HG03565 (cell line): ENCODE measurements around the gene DAD1.
A peak's percentile ranks its signal among the peaks of the same experiment; 100 is the strongest.
"Not testable (repeated sequence)": the region's sequence is repeated elsewhere in the genome, so short reads cannot be mapped to it uniquely, and the experiment has no call there.

Experiments used
- ATAC-seq: cut with Tn5 transposase; IDR thresholded peaks from one replicate; pipeline ENCODE4 v1.9.1; 2021; ENCODE audit warnings: mild to moderate bottlenecking, moderate library complexity; ENCODE audit not compliant: unreplicated experiment

DAD1 gene

DNA sequence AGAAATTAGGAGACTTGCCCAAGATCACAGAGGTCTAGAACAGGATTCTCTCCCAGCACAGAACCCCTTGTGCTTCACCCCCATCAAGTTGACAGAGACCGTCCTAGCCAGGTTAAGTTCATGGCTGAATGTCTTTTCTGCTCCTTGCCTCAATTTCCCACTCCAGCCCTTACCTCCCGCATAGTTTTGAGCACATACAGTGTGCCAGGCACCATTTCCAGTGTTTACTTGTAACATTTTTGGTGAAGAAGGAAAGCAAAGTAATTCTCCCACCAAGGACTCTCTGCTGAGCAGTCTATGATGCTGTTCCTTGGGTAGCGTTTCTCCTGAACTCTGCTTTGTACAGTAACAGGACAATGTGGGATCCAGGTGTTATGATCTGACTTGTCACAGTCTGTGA is 10.3 kb upstream of the DAD1 start:
- no peak for ATAC-seq

DNA sequence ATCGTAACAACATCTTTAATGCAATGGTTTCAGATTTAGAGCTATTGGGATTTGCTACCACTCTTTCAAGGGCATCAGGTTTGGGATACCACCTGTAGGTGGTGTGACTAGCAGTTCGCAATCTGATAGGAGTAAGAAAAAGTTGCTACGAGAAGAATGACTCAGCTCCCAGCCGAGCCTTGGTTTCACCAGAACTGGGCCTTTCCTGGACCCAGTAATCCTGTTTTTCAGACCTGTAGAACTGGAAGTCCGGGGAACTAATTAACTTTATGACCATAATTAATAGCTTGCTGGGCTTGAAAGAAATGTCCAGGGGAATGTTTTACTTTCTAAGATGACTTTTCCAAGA is 9.8 kb upstream of the DAD1 start:
- peak; percentile 41 for ATAC-seq

DNA sequence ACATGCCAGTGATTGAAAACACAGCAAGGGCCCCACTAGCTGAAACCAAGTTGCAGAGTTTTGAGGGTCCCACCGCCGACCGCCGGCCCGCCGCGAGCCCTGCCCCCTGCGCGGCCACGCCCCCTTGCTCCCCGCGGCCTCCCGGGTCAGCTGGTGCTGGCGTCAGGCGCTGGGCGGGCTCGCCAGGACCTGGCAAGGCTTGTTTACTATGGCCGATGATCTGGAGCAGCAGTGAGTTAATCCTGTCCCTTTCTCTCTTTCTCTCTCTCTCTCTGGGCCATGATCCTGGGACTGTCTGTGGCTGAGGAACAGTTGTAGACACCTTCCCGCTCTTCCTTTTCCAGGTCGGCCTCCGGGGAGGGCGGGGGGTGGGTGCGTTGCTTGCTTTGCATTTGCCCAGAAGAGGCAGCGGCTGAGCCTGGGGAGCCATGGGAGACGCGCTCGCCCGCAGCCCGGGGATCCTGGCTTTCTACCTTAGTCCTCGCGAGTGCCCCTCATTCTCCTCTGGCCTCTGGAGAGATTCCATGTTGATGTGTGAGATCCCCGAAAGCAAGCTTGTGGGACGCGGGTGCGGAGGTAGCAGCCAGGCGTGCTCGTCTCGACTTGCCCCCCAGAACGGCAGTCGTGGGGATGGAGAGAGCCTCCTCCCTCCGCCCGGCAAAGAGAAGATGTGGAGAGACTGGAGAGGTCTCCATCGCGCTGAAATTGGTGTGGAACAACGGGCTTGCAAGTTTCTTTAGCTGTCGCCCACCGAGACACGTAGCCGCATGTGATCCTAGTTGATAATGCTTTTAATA is 9.3 kb upstream of the DAD1 start, which contains the start of gene ABHD4:
TSS of gene ABHD4 (plus strand) at position 202 of the 797 bp plus-strand sequence. CDS start at position 209, 7 bp downstream.
- peak; percentile 50 for ATAC-seq

DNA sequence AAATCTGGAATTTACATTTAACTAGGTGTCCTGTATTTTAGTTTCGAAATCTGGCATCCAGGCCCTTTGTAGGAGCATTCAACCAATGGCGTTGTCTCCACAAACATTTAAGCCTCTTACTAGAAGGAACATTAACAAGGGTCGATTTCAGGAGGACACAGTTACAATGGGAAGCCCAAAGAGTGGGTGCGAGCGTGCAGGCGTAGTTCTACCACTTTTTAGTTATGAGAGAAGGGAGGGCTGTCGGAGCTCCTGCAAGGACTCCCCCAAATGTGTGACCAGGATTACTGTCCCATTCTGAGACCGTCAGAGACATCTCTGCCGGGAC is 8.7 kb upstream of the DAD1 start:
- ATAC-seq, result peak; percentile 21

DNA sequence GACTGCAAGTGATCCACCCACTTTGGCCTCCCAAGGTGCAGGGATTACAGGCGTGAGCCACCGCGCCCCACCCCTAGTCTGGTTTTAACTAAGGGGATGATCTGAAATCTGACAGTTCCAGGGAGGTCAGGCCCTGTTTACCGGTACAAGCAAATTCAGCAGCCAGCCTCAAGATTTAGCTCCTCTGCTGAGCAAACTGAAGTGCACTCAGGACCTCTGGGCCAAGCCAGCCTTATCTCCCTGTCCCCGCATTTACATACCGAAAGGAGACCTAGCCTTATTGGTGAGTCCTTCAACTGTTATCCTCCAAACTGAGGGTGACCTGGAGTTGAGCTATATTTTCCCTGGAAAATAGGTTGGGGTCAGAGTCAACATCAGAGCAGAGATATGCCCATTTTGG is 8.2 kb upstream of the DAD1 start:
- no peak for ATAC-seq

DNA sequence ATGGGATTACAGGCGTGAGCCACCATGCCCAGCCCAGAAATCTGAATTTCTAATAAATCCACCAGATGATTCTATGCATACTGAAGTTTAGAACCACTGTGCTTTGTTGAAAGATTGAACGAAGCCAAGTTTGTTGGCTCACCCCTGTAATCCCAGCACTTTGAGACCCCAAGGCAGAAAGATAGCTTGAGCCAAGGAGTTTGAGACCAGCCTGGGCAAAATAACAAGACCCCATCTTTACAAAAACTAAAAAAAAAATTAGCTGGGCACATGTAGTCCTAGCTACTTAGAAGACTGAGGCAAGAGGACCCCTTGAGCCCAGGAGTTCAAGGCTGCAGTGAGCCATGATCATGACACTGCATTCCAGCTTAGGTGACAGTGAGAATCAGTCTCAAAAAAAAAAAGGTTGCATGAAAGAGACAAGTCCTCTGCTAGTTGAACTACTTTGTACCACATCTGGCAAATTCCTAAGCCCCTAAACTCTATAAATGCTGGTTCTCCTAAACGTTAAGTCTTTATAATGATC is 7.4 kb upstream of the DAD1 start:
- no peak for ATAC-seq

DNA sequence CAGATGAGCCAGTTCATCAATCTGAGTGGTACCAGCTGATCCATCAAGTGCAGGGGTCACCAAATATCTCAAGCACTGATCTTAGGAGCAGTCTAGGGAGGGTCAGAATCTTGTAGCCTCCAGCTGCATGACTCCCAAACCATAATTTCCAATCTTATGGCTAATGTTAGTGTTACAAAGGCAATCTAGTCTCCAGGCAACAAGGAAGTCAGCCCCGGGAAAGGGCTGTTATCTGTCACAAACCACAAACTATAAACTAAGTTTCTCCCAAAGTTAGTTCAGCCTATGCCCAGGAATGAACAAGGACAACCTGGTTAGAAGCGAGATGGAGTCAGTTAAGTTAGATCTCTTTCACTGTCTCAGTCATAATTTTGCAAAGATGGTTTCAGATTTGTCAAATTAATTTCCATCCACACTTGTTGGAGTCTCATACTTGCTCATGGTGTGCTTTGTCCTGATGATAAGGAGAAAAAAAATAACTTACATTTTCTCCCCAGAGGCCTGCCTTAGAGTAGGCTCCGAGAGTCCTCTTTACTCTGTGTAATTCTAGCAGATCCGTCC is 5.2 kb upstream of the DAD1 start:
- ATAC-seq, result no peak

DNA sequence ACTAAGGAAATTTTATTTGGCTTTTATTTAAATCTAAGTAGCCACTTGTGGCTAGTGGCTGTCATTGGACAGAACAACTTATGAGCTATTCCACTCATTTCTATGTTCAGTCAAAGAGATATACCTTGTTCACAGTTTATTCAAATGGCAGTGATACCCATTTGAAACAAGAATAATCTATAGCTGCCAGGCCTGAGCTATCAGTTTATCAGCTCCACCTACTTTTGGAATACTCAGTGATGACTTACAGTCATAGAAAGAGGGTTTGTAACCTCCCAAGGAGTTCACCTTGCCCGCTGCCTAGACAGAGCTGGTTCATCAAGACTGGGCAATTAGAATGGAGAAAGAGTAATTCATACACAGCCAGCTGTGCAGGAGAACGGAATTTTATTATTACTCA is 4.6 kb upstream of the DAD1 start:
- no peak for ATAC-seq

DNA sequence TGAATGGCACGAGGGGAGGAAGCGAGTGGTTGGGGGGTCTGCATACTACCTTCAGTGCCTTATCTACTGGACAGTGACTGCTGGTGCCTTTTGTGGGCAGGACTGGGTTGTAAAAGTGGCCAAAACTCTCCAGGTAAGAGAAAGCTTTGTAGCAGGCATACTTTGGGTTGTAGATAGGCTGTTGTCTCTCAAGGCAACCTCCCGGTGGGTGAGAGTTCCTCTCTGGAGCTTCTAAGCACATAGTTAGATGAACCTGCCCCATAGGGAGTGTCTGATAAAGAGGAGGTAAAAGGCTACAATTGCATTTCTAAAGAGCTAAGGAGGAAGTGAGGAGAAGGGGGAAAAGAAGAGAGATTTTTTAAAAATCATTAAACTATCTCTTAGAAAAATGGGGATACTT is 4.2 kb upstream of the DAD1 start:
- ATAC-seq, result no peak

DNA sequence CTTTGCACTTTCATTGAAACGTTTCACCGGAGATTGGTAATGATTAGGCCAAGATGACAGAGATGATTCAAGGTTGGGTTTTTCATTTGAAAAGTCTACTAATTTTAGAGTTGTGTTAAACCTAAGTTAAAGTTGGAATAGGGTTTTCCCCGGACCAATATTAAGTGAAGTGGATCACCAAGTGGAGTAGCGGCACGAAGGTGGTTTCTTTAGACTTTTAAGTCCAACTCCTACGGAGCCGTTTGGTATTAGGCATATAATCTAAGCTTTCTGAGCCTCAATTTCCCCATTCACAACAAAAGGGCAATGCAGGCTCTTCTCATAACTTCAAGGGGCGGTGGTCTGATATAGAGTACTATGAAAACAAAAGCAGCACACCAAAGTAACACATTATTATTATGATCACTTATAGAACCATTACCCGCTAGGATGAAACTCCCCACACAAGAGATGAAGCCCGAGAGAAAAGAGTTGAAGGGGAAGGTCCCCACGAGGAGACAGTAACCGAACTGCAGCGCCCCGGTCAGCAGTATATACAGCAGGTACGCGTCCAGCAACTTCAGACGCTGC is 413 bp downstream of the DAD1 start:
- no peak for ATAC-seq

DNA sequence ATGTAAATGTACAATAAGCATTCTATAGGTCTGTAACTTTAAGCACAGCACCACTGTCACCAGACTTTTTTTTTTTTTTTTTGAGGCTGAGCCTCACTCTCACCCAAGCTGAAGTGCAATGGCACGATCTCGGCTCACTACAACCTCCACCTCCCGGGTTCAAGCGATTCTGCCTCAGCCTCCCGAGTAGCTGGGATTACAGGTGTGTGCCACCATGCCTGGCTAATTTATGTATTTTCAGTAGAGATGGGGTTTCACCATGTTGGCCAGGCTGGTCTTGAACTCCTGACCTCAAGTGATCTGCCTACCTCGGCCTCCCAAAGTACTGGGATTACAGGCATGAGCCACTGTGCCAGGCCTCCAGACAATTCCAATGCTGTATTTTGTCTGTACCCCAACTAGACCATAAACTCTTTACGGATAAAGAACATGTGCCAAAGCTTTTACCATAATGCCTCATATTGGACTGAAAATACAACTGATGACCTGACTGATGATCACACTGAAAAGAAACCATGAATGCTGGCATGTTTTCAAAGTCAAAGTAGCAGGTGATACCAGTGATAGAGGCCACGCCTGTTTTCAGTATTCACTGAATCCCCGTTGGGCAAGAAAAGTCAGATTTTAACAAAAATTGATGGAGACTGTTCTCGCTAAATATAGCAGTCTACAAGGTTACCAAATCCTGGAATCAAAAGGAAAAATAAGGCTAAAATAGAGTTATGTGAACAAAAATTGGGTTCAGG is 1.2 kb downstream of the DAD1 start:
- not testable (repeated sequence) for ATAC-seq

DNA sequence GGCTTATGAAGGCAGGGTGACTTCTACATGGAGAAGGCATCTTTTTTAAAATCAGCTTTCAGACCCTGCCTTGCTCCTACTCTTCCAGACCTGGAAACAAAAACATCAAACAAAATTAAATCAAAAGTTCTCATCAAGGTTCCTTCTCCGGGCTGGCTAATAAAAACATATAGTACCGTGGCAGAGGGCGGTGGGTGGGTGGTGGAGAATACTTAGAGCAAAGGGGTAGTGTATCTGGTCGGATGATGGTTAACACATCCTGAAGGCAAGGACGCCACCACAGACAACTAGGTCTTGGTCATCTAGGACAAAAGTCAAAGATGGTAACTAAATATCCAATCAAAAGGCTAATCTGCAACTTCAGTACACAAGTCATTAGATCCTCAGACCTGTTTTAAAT is 1.8 kb downstream of the DAD1 start:
- ATAC-seq, result no peak

DNA sequence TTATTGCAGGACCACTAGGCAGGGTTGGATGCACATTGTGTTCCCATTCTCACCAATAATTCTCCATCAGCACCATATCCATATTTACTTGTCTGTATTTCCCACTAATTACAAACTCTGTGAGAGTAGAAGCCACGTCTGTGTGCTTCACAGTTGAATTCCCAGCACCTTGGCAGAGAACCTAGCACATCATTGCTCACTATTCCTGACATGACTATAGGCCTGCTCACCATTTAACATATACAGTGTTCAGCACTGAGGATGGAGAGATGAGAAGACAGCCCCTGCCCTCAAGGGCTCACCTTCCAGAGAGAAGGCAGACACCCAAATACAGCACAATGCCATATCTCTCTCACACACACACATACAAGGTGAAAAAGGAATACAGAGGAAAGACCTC is 5.0 kb downstream of the DAD1 start:
- no peak for ATAC-seq

DNA sequence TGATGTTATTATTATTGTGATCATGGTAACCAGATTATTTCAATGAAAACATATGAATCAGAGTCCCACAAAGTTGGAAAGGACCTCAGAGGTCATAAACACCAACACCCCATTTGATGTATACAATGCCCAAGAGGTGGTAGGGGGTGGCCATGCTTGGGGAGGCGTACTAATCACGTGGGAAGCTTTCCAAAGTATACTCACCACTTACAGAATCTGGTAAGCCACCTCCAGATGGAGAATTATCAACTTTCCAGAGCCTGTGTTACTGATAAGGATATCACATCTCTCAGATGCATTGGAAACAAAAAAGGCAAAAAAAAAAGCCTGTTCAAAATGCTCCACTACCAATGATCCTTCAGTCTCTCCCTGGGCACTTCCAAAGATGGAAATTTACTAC is 8.4 kb downstream of the DAD1 start:
- ATAC-seq, result no peak

DNA sequence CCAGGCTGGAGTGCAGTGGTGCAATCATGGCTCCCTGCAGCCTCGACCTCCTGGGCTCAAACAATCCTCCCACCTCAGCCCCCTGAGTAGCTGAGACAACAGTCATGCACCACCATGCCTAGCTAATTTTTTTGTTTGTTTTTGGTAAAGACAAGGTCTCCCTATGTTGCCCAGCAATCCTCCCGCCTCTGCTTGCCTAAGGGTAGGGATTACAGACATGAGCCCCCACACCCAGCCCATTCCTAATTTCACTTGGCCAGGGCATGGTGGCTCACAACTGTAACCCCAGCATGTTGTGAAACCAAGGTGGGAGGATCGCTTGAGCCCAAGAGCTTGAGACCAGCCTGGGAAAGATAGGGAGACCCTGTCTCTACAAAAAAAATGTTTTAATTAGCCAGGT is 9.1 kb downstream of the DAD1 start:
- ATAC-seq, result no peak

DNA sequence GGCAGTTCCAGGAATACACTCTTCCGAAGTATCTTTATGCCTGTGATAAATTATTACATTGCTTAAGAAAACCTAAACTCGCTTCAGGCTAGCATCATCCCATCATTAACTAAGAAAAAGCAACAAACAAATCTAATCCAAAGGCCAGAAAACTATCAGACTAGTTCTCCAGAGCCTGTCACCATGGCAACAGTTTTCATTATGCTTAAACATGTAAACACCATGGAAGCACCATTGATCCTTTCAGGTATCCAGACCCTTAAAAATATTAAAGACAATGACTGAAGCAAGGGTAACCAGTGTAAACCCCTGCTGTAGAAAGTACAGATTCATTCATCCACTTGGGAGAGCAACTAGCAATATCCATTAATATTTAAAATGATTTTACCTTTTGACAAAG is 9.8 kb downstream of the DAD1 start:
- no peak for ATAC-seq

DNA sequence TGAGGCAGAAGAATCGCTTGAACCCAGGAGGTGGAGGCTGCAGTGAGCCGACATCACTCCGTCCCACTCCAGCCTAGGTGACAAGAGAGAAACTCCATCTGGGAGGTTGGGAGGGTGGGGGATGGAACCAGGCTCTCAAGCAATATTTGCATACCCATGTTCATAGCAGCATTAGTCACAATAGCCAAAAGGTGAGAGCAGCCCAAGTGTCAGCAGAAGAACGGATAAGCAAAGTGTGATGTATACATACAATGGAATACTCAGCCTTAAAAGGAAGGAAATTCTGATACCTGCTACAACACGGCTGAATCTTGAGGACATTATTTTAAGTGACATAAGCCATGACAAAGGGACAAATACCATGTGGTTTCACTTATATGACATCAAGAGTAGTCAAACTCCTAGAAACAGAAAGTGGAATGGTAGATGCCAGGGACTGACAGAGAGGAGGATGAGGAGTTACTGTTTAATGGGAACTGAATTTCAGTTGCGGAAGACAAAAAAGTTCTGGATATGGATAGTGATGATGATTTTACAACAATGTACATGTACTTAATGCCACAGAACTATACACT is 11.6 kb downstream of the DAD1 start:
- ATAC-seq, result no peak

DNA sequence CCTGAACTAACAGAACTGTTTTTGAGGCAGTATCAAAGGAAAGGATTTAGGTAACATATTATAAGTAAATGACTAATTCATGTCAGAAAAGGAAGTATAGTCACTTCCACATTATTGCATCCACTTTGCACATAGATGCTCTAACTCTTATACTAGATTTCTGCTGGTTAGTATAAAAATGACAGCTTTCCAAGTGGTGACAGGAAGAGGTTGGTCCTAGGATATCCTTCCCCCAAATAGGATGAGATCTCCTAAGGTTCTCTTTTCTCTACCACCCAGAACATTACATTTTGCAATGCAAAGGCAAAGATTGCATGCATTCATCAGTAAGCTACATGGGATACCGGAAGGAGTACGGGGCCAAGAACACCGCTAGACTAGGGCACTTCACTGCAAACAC is 15.2 kb downstream of the DAD1 start:
- no peak for ATAC-seq

DNA sequence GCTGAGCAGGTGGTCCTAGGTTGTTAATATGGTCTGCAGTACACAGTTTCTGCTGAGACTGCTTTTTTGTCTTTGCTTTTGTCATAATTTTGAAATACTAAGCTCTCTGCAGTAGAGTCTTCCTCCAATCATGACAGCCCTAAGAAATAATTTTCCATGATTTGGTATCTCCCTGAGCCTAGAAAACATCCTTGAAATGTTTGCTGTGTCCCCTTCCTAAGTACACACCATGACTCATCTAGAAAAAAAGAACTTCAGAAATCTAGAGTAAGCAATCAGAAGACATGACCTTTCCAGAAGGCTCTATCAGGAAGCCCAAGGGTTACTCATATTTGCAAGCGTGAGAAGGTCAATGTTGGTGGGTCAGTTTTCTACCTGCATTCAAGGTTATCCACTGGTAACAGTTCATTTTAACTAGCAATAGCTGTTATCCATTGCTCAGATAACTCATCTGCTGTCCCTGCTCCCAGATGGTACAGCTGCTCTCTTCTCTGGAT is 16.4 kb downstream of the DAD1 start:
- ATAC-seq, result no peak

DNA sequence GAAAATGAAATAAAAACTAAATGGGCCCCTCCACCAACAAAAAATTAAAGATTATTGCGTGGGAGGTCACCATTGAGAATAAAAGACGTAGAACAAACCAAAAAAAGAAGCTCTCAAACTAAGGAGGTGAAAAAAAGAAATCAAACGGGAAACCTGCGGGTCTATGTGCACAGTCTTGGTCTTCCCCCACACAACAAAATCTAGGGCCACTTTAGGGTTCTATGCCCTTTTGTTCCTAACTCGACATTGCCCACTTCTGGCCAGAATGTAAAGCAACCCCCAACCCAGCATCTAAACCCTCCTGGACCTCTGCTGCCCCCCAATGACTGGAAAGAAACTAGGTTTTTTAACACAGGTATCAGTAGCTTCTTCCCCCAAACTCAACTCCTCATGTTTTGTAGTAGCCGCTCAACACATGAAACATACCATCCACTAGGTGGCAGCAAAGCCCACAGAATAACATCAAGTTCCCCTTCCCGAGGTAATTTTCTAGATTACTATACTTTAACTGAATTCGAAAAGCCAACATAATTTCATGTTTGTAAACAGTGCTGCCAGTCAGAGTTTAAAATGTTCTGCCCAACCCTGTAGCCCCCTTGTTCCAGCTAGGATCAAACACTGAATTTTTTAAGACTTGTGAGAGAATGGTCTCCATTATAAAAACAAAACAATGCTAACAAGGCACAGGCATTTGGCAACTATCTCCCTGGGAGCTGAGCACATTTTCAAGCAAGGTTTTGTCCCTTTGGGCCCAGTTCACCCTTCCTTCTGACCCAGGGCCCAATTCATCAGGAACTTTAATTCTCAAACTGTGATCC is 18.7 kb downstream of the DAD1 start:
- peak; percentile 45 for ATAC-seq
